MCF 10A (cell line): Measurements from ENCODE around the gene UBXN11. TPM values are rescaled to one million over a fixed set of nuclear protein-coding genes. Genes with fewer than 3 reads are reported as not detected.

Source experiments
- BruUV-seq: library from RNA; stranded (reverse); fragments of 400-500 nt; replicated peaks from 2 replicates; lab custom pipeline; 2021; lab: Mats Ljungman, UMichigan
- CTCF ChIA-PET: fragments of 300-600 bp; sonication (Branson Sonifier 250); formaldehyde crosslinking; extraction: SDS; loops from one replicate; lab custom pipeline; 2021; ENCODE audit warnings: antibody characterized with exemption, inconsistent platforms; lab: Yijun Ruan, JAX
- POLR2A ChIA-PET: fragments of 300-600, 350-650 bp; sonication (Branson Sonifier 250); formaldehyde crosslinking; extraction: SDS; loops from one replicate; lab custom pipeline; 2020; ENCODE audit warnings: antibody characterized with exemption, inconsistent platforms; lab: Yijun Ruan, JAX
- DNase-seq: peaks from one replicate; pipeline ENCODE4 v3.0.0-alpha.2; 2018; ENCODE audit not compliant: unreplicated experiment
- H3K27ac Mint-ChIP-seq: one replicate; pipeline ENCODE4 v1.8.0; 2022; ENCODE audit warnings: mild to moderate bottlenecking, low read depth, mixed read lengths; ENCODE audit not compliant: unreplicated experiment
- H3K27me3 Mint-ChIP-seq: one replicate; pipeline ENCODE4 v1.8.0; 2022; ENCODE audit warnings: mixed read lengths; ENCODE audit not compliant: insufficient read depth, unreplicated experiment
- H3K36me3 Mint-ChIP-seq: one replicate; pipeline ENCODE4 v1.8.0; 2022; ENCODE audit warnings: mild to moderate bottlenecking, moderate library complexity, mixed read lengths; ENCODE audit not compliant: insufficient read depth, unreplicated experiment
- H3K4me1 Mint-ChIP-seq: one replicate; pipeline ENCODE4 v1.8.0; 2022; ENCODE audit warnings: mixed read lengths; ENCODE audit not compliant: insufficient read depth, unreplicated experiment
- H3K4me3 Mint-ChIP-seq: one replicate; pipeline ENCODE4 v1.8.0; 2022; ENCODE audit warnings: mild to moderate bottlenecking, moderate library complexity, mixed read lengths; ENCODE audit not compliant: unreplicated experiment
- H3K9me3 Mint-ChIP-seq: one replicate; pipeline ENCODE4 v1.8.0; 2022; ENCODE audit warnings: mixed read lengths; ENCODE audit not compliant: unreplicated experiment
- intact Hi-C: fragments of 100-400 bp; cut with micrococcal nuclease; formaldehyde crosslinking; loops from 2 replicates; pipeline ENCODE4 v1.14.1; 2022
- total RNA-seq: library from RNA; stranded (reverse); gene quantifications from 2 replicates; pipeline ENCODE4 v1.2.3, GENCODE V29; 2022
- TF ChIP-seq, protein P1 (sequence below): fragments of 200-600 bp; IDR thresholded peaks from one replicate; pipeline ENCODE4 v1.8.0; 2022; ENCODE audit warnings: antibody characterized with exemption, mild to moderate bottlenecking; ENCODE audit not compliant: unreplicated experiment

Gene UBXN11
- total RNA-seq, 1 experiment from 2014 or later: 17.7 TPM

DNA sequence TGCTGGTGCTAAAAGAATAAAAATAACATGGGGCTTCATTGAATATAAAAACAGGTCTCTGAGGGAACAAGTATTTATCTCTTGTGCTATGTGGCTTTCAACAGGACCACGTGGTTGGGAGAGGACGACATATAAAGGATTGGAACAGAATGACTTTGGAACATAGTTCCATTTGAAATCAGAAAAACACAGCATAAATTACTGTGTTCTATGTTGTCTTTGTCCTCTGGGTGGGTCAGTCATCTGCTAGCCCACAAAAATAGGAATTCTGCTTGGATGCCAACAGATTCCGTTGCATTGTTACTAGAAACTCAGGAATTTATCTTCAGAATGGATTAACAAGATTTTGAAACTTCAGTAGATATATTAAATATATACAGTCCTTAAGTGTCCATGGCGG lies 66.5 kb downstream of the UBXN11 start:
- no peak for DNase-seq
- POLR2A ChIA-PET: no interaction called here
- peaks cover 24% of the 10 kb centered on the region for H3K4me1 Mint-ChIP-seq
- TF ChIP-seq, protein P1, sequence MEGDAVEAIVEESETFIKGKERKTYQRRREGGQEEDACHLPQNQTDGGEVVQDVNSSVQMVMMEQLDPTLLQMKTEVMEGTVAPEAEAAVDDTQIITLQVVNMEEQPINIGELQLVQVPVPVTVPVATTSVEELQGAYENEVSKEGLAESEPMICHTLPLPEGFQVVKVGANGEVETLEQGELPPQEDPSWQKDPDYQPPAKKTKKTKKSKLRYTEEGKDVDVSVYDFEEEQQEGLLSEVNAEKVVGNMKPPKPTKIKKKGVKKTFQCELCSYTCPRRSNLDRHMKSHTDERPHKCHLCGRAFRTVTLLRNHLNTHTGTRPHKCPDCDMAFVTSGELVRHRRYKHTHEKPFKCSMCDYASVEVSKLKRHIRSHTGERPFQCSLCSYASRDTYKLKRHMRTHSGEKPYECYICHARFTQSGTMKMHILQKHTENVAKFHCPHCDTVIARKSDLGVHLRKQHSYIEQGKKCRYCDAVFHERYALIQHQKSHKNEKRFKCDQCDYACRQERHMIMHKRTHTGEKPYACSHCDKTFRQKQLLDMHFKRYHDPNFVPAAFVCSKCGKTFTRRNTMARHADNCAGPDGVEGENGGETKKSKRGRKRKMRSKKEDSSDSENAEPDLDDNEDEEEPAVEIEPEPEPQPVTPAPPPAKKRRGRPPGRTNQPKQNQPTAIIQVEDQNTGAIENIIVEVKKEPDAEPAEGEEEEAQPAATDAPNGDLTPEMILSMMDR: no peak
- intact Hi-C loops: no loop called here
- H3K27me3 Mint-ChIP-seq: no peaks in the 10 kb centered on the region
- H3K27ac Mint-ChIP-seq: no peak overlapping the region
- no peaks in the 10 kb centered on the region for H3K9me3 Mint-ChIP-seq
- H3K4me3 Mint-ChIP-seq: no peak overlapping the region
- CTCF ChIA-PET: no interaction called here
- BruUV-seq: no TSS peak
- H3K36me3 Mint-ChIP-seq: peaks cover 33% of the 10 kb centered on the region

DNA sequence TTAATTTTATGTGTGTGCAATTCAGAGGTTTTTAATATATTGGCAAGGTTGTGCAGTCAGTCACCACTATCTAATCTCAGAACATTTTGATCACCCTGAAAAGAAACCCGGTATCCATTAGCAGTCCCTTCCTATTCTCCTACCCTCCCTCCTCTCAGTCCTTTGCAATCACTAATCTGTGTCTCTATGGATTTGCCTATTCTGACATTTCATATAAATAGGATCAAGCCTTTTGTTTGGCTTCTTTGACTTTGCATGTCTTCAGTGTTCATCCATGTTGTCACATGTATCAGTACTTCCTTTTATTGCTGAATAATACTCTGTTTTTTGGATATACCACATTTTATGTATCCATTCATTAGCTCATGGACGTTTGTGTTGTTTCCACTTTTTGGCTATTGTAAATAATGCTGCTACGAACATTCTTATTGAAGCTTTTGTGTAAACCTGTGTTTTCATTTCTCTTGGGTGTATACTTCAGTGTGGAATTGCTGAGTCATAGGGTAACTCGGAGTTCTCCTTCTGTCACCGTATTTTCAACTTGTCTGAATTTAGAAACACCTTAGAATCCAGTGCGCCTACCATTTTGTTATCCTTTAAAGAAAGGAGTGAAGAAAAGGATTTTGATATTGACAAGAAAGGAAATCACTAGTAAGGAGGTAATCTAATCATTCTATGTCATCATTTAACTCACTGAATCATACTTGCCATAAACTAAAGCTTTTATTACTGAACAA lies 69.0 kb downstream of the UBXN11 start:
- TF ChIP-seq, protein P1: no peak
- peak overlapping the region; percentile 34 for H3K4me3 Mint-ChIP-seq
- H3K36me3 Mint-ChIP-seq: peaks cover 17% of the 10 kb centered on the region
- DNase-seq: peak; percentile 49
- ChIA-PET CTCF (interaction anchor here (0.6 to 1.9 kb wide), 4 partner anchors 26 to 101 kb away, joined by 3 to 7 read pairs (median 4); no protein-coding TSS in a partner anchor), POLR2A (interaction anchor here (0.7 to 5.4 kb wide), 11 partner anchors 8 to 234 kb away, joined by 3 to 83 read pairs (median 3); partner anchors contain the start of genes CNKSR1, PDIK1L, SH3BGRL3 and ZNF593)
- H3K27ac Mint-ChIP-seq: peak overlapping the region; percentile 76
- H3K9me3 Mint-ChIP-seq: no peaks in the 10 kb centered on the region
- no peaks in the 10 kb centered on the region for H3K27me3 Mint-ChIP-seq
- intact Hi-C loops: no loop called here
- peaks cover 30% of the 10 kb centered on the region for H3K4me1 Mint-ChIP-seq
- no TSS peak for BruUV-seq

DNA sequence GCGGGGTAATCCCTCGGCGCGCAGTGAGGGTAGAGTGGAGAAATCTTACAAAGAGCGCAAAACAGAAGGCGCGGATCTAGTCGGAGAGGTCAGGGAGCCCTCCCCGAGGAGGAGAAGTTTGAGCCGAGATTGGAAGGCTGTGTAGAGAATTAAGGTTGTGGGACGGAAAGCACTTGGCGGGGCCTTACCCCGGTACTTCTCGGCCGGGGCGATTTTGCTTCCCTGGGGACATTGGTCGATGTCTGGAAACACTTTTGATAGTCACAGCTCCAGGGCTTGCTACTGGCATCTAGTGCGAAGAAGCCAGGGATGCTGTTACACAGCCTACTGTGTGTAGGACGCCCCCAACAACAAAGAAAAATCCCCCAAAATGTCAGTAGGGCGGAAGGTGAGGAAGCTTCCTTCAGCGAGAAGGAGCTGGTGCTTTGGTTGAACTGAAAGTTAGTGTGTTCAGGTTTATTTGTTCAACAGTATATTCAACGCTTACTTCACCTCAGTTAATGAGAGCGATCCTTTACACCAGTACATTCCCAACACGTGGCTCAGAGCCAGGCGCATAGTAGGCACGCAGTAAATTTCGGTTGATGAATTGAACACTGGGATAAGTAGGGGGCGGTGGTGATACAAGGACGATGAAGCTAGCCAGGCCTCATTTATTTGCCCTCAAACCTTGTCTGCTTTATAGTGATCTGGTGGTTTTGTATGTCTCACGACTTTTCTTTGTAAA lies 71.6 kb downstream of the UBXN11 start:
- no peaks in the 10 kb centered on the region for H3K36me3 Mint-ChIP-seq
- H3K4me3 Mint-ChIP-seq: peak overlapping the region; percentile 96
- H3K27me3 Mint-ChIP-seq: no peaks in the 10 kb centered on the region
- intact Hi-C loops: loop anchor here (1.0 to 2.0 kb wide), 3 partner anchors 66 to 130 kb away; partner anchors contain the start of gene ZNF593
- ChIA-PET CTCF (interaction anchor here (0.5 to 3.1 kb wide), 32 partner anchors 10 to 599 kb away, joined by 3 to 28 read pairs (median 4); partner anchors contain the start of genes CNKSR1, SH3BGRL3 and ZNF593), POLR2A (interaction anchor here (0.9 to 5.4 kb wide), 21 partner anchors 13 to 198 kb away, joined by 3 to 83 read pairs (median 6); partner anchors contain the start of genes CNKSR1, DHDDS, PDIK1L and SH3BGRL3)
- no peaks in the 10 kb centered on the region for H3K9me3 Mint-ChIP-seq
- peaks cover 30% of the 10 kb centered on the region for H3K4me1 Mint-ChIP-seq
- BruUV-seq: no TSS peak
- TF ChIP-seq, protein P1: no peak
- peak overlapping the region; percentile 85 for H3K27ac Mint-ChIP-seq
- peak; percentile 33 for DNase-seq
